ENCODE measurements around the gene PLEKHG3.
A peak's percentile ranks its signal among the peaks of the same experiment; 100 is the strongest.

PLEKHG3 gene

GRCh38 chr14:64680714-64681065 lies 23.5 kb upstream of the PLEKHG3 start:
- Histone ChIP-seq H3K27me3 (ENCODE audit: insufficient read depth, insufficient read length) (no peaks in the 10 kb centered on the region), H3K4me1 (ENCODE audit: insufficient read depth, insufficient read length) (no peaks in the 10 kb centered on the region), H3K9ac (ENCODE audit: insufficient read length, low read depth) (no peak overlapping the region), H3K36me3 (ENCODE audit: insufficient read depth, insufficient read length, low read length) (no peaks in the 10 kb centered on the region), H3K4me3 (ENCODE audit: insufficient read length, low read depth) (no peak overlapping the region), H3K9me3 (ENCODE audit: insufficient read depth, low read length) (no peaks in the 10 kb centered on the region)
- no peak for DNase-seq (ENCODE audit: low read depth, low spot score)
- TF ChIP-seq ZNF274 (IDR thresholded peaks at IDR 0.05; ENCODE audit: low read depth, low read length) = no peak
- no peak for TF ChIP-seq YY1 (IDR thresholded peaks at IDR 0.05; ENCODE audit: insufficient read depth, insufficient read length)
- TF ChIP-seq SUZ12 (IDR thresholded peaks at IDR 0.05; ENCODE audit: extremely low read depth, insufficient read depth, insufficient read length) = no peak

DNA sequence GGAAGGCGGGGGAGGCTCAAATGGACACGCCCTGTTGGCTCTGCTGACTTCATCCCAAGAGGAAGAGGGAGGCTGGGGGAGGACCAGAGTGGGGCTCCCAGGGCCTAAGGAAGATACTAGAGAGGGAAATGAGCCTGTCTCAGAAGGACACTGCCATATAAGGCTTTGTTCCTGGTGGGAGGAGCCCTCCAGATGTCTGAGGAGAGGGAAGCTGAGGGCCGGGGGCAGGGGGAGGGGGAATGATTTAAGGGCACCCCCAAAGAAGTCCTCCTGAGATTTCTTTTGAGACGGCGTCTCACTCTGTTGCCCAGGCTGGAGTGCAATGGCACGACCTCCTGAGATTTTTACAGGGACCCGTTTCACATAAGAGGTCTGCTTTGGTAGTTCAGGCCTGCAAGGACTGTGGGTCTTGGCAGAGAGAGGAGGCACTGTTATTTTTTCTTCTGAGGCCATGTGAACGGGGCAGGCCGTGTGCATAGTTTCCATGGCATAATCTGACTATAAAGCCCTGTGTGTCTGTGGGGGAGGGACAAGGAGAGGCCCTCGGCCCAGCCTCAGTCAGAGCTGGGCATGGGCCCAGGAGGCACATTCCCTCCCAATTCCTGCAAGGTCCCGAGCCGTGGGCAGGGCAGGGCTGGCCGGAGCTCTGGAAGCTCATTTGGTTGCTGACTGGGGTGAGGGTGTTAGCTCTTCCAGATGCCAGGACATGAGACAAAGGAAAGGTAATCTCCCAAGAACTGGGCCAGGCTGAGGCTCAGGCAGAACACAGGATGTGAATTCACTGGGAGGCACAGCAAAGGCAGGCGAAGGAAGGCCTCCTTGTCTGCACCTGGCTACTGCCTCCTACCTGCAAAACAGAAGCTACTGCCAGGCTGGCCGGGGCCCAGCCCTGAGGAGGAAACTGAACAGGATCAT lies 22.2 kb upstream of the PLEKHG3 start:
- Histone ChIP-seq H3K4me1 (ENCODE audit: insufficient read depth, insufficient read length) (peaks cover 4% of the 10 kb centered on the region), H3K36me3 (ENCODE audit: insufficient read depth, insufficient read length, low read length) (no peaks in the 10 kb centered on the region), H3K4me3 (ENCODE audit: insufficient read length, low read depth) (no peak overlapping the region), H3K27me3 (ENCODE audit: insufficient read depth, insufficient read length) (no peaks in the 10 kb centered on the region), H3K9me3 (ENCODE audit: insufficient read depth, low read length) (no peaks in the 10 kb centered on the region), H3K9ac (ENCODE audit: insufficient read length, low read depth) (no peak overlapping the region)
- TF ChIP-seq ZNF274 (IDR thresholded peaks at IDR 0.05; ENCODE audit: low read depth, low read length) (no peak), YY1 (IDR thresholded peaks at IDR 0.05; ENCODE audit: insufficient read depth, insufficient read length) (no peak), SUZ12 (IDR thresholded peaks at IDR 0.05; ENCODE audit: extremely low read depth, insufficient read depth, insufficient read length) (no peak)
- DNase-seq (ENCODE audit: low read depth, low spot score) = no peak

GRCh38 chr14:64682843-64683242 lies 21.4 kb upstream of the PLEKHG3 start:
- Histone ChIP-seq H3K9ac (ENCODE audit: insufficient read length, low read depth) (no peak overlapping the region), H3K36me3 (ENCODE audit: insufficient read depth, insufficient read length, low read length) (no peaks in the 10 kb centered on the region), H3K9me3 (ENCODE audit: insufficient read depth, low read length) (no peaks in the 10 kb centered on the region), H3K4me1 (ENCODE audit: insufficient read depth, insufficient read length) (peaks cover 4% of the 10 kb centered on the region), H3K27me3 (ENCODE audit: insufficient read depth, insufficient read length) (no peaks in the 10 kb centered on the region), H3K4me3 (ENCODE audit: insufficient read length, low read depth) (no peak overlapping the region)
- TF ChIP-seq YY1 (IDR thresholded peaks at IDR 0.05; ENCODE audit: insufficient read depth, insufficient read length) (no peak), SUZ12 (IDR thresholded peaks at IDR 0.05; ENCODE audit: extremely low read depth, insufficient read depth, insufficient read length) (no peak), ZNF274 (IDR thresholded peaks at IDR 0.05; ENCODE audit: low read depth, low read length) (no peak)
- DNase-seq (ENCODE audit: low read depth, low spot score) = no peak

- Histone ChIP-seq H3K4me1 (ENCODE audit: insufficient read depth, insufficient read length) (peaks cover 4% of the 10 kb centered on the region), H3K9ac (ENCODE audit: insufficient read length, low read depth) (no peak overlapping the region), H3K27me3 (ENCODE audit: insufficient read depth, insufficient read length) (no peaks in the 10 kb centered on the region), H3K36me3 (ENCODE audit: insufficient read depth, insufficient read length, low read length) (no peaks in the 10 kb centered on the region), H3K9me3 (ENCODE audit: insufficient read depth, low read length) (no peaks in the 10 kb centered on the region), H3K4me3 (ENCODE audit: insufficient read length, low read depth) (no peak overlapping the region)
- TF ChIP-seq YY1 (IDR thresholded peaks at IDR 0.05; ENCODE audit: insufficient read depth, insufficient read length) (no peak), ZNF274 (IDR thresholded peaks at IDR 0.05; ENCODE audit: low read depth, low read length) (no peak), SUZ12 (IDR thresholded peaks at IDR 0.05; ENCODE audit: extremely low read depth, insufficient read depth, insufficient read length) (no peak)
- no peak for DNase-seq (ENCODE audit: low read depth, low spot score)
These were observed 21.0 kb upstream of the PLEKHG3 start for GRCh38 chr14:64683264-64683663.

DNA sequence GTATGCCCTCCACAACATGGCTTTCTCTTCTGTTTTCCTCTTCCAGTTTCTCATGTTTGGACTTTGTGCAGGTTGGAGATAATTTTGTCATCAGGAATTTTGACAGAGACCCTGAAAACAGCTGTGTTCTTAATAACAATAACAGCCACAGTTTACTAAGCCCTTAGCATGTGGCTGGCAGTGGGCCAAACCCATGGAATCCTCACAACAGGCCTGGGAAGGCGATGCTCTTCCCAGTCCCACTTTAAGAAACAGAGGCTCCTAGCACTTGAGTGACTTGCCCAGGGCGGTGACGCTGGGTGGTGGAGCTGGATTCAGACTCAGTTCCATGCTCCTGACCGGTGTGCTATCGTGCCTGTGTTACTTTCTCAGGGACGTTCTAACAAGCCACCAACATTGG lies 20.1 kb upstream of the PLEKHG3 start:
- no peak for TF ChIP-seq YY1 (IDR thresholded peaks at IDR 0.05; ENCODE audit: insufficient read depth, insufficient read length)
- no peak for TF ChIP-seq SUZ12 (IDR thresholded peaks at IDR 0.05; ENCODE audit: extremely low read depth, insufficient read depth, insufficient read length)
- no peak for TF ChIP-seq ZNF274 (IDR thresholded peaks at IDR 0.05; ENCODE audit: low read depth, low read length)
- no peak for DNase-seq (ENCODE audit: low read depth, low spot score)

DNA sequence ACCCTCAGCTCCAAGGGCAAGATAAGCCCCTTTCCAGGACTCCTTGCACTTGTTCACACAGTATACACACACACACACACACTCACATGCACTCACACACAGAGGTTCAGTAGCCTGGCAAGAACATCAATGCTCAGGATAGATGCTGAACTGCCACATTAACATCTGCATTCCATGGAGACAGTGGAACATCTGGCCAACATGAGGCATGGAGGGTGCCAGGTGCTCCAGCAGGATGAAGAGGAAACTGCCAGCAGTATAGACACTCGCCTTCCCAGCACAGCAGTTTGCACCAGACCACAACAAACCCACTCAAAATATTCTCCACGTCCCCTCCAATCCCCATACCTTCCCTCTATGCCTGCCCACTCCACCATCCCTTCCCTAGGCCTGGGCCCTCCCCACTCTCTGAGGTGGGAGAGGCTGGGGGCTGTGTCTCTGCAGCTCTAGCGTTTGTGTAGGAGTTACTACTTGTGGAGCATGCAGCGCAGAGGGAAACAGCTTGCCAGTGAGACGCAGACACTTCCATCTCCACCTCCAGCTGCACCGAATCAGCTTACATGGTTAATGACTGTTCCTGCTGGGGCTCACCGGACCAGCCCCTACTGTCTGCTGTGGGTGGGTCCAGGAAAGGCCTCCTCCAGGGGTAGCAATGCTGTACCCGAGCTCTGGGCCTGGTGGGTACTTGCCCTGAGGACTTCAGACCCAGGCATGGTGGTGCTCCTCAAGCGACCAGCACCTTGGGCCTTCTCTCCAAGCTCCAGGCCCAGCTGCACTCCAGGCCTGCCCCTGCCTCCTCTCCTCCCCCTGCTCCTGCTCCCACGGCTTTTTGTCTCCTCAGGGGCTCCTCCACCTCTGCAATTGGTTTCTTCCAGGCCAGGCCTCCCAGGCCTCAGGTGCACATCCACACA lies 18.6 kb upstream of the PLEKHG3 start:
- H3K9me3 ChIP-seq (ENCODE audit: insufficient read depth, low read length) = no peaks in the 10 kb centered on the region
- H3K9ac ChIP-seq (ENCODE audit: insufficient read length, low read depth) = peak overlapping the region; percentile 4
- no peak for DNase-seq (ENCODE audit: low read depth, low spot score)
- H3K27me3 ChIP-seq (ENCODE audit: insufficient read depth, insufficient read length) = peaks cover 5% of the 10 kb centered on the region
- H3K4me1 ChIP-seq (ENCODE audit: insufficient read depth, insufficient read length) = peaks cover 6% of the 10 kb centered on the region
- H3K4me3 ChIP-seq (ENCODE audit: insufficient read length, low read depth) = no peak overlapping the region
- no peaks in the 10 kb centered on the region for H3K36me3 ChIP-seq (ENCODE audit: insufficient read depth, insufficient read length, low read length)
- no peak for TF ChIP-seq ZNF274 (IDR thresholded peaks at IDR 0.05; ENCODE audit: low read depth, low read length)
- no peak for TF ChIP-seq YY1 (IDR thresholded peaks at IDR 0.05; ENCODE audit: insufficient read depth, insufficient read length)
- no peak for TF ChIP-seq SUZ12 (IDR thresholded peaks at IDR 0.05; ENCODE audit: extremely low read depth, insufficient read depth, insufficient read length)

More for the DNA sequence above, 20.1 kb upstream of the PLEKHG3 start:
- H3K9ac ChIP-seq (ENCODE audit: insufficient read length, low read depth) = no peak overlapping the region
- no peaks in the 10 kb centered on the region for H3K36me3 ChIP-seq (ENCODE audit: insufficient read depth, insufficient read length, low read length)
- H3K4me1 ChIP-seq (ENCODE audit: insufficient read depth, insufficient read length) = peaks cover 6% of the 10 kb centered on the region
- H3K4me3 ChIP-seq (ENCODE audit: insufficient read length, low read depth) = no peak overlapping the region
- H3K9me3 ChIP-seq (ENCODE audit: insufficient read depth, low read length) = no peaks in the 10 kb centered on the region
- peaks cover 5% of the 10 kb centered on the region for H3K27me3 ChIP-seq (ENCODE audit: insufficient read depth, insufficient read length)

- H3K9me3 ChIP-seq (ENCODE audit: insufficient read depth, low read length) = no peaks in the 10 kb centered on the region
- no peak overlapping the region for H3K4me3 ChIP-seq (ENCODE audit: insufficient read length, low read depth)
- H3K27me3 ChIP-seq (ENCODE audit: insufficient read depth, insufficient read length) = peaks cover 5% of the 10 kb centered on the region
- no peak overlapping the region for H3K9ac ChIP-seq (ENCODE audit: insufficient read length, low read depth)
- no peak for DNase-seq (ENCODE audit: low read depth, low spot score)
- TF ChIP-seq YY1 (IDR thresholded peaks at IDR 0.05; ENCODE audit: insufficient read depth, insufficient read length) = no peak
- TF ChIP-seq ZNF274 (IDR thresholded peaks at IDR 0.05; ENCODE audit: low read depth, low read length) = no peak
- no peak for TF ChIP-seq SUZ12 (IDR thresholded peaks at IDR 0.05; ENCODE audit: extremely low read depth, insufficient read depth, insufficient read length)
- H3K36me3 ChIP-seq (ENCODE audit: insufficient read depth, insufficient read length, low read length) = no peaks in the 10 kb centered on the region
- H3K4me1 ChIP-seq (ENCODE audit: insufficient read depth, insufficient read length) = peaks cover 6% of the 10 kb centered on the region
These were observed 18.0 kb upstream of the PLEKHG3 start for GRCh38 chr14:64686282-64686615.
